Vagina (tissue), 2 donors: ENCODE results near the gene COL18A1.

Experiments
- CTCF ChIP-seq, 3 experiments: fragments of 450-650 bp in 2 of 3; fragments of 200-600 bp in 1 of 3; sonication (generic) in 1 of 3; IDR thresholded peaks; one replicate each; pipeline ENCODE4 v1.5.1; 2017 to 2019; ENCODE audit warnings: antibody characterized with exemption in 3 of 3, mild to moderate bottlenecking in 2 of 3, moderate library complexity in 2 of 3
- POLR2A ChIP-seq, 2 donors: fragments of 450-650 bp; IDR thresholded peaks; one replicate each; pipeline ENCODE4 v1.6.1; 2017; ENCODE audit warnings: antibody characterized with exemption in 2 of 2, mild to moderate bottlenecking in 2 of 2, moderate library complexity in 2 of 2
- POLR2AphosphoS5 ChIP-seq, 2 donors: sonication (generic); formaldehyde crosslinking; IDR thresholded peaks; one replicate each; pipeline ENCODE4 v1.9.0; 2017; ENCODE audit warnings: antibody characterized with exemption in 2 of 2, mild to moderate bottlenecking in 2 of 2, low read depth in 1 of 2; ENCODE audit not compliant: insufficient read depth in 1 of 2

DNA sequence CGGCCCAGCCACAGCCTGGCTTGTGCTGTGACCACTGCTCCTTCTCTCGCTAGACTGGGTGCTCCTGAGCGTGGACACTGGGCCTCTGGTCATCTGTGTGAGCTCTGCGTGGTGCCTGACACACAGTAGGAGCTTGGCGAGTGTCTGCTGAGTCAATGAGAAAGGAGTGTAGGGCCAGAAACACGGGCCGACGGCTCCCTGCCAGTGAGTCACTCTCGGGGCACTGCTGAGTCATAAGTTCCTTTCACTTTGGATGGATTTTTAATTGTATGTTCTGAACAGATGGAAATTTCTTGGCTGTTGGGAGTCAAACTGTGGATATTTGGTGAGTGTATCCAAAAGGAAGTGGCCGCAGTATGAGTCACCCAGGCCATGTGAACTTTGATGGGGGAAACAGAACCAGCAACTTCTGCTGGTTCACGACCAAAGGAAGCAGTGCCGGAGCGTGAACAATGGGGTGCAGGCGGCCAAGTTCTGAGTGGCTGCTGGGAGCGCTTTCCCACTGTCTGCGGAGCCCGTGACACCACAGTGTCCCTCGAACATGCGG lies 41.0 kb upstream of the COL18A1 start:
- no peak for TF ChIP-seq CTCF (IDR thresholded peaks at IDR 0.05)
- TF ChIP-seq POLR2A (IDR thresholded peaks at IDR 0.05): no peak
- TF ChIP-seq POLR2AphosphoS5 (IDR thresholded peaks at IDR 0.05; ENCODE audit: insufficient read depth in 1 of 2, low read depth in 1 of 2): peak; percentile 88 to 99
